Vagina (tissue), 2 donors: ENCODE measurements around the gene MRPL20.

Source experiments
- CTCF ChIP-seq, 3 experiments: fragments of 450-650 bp in 2 of 3; fragments of 200-600 bp in 1 of 3; sonication (generic) in 1 of 3; IDR thresholded peaks; one replicate each; pipeline ENCODE4 v1.5.1; 2017 to 2019; ENCODE audit warnings: antibody characterized with exemption in 3 of 3, mild to moderate bottlenecking in 2 of 3, moderate library complexity in 2 of 3
- POLR2A ChIP-seq, 2 donors: fragments of 450-650 bp; IDR thresholded peaks; one replicate each; pipeline ENCODE4 v1.6.1; 2017; ENCODE audit warnings: antibody characterized with exemption in 2 of 2, mild to moderate bottlenecking in 2 of 2, moderate library complexity in 2 of 2
- POLR2AphosphoS5 ChIP-seq, 2 donors: sonication (generic); formaldehyde crosslinking; IDR thresholded peaks; one replicate each; pipeline ENCODE4 v1.9.0; 2017; ENCODE audit warnings: antibody characterized with exemption in 2 of 2, mild to moderate bottlenecking in 2 of 2, low read depth in 1 of 2; ENCODE audit not compliant: insufficient read depth in 1 of 2

- TF ChIP-seq POLR2AphosphoS5 (IDR thresholded peaks at IDR 0.05; ENCODE audit: insufficient read depth in 1 of 2, low read depth in 1 of 2) = no peak
- no peak for TF ChIP-seq POLR2A (IDR thresholded peaks at IDR 0.05)
- no peak for TF ChIP-seq CTCF (IDR thresholded peaks at IDR 0.05)
Observed at GRCh38 chr1:1452882-1453281, 45.8 kb upstream of the MRPL20 start.
